Activated gamma-delta T cell treated with Interleukin-2 at 50 U/mL for 16 hours (primary cell): Measurements from ENCODE around the gene DIAPH3.
"Not testable (repeated sequence)": the region's sequence is repeated elsewhere in the genome, so short reads cannot be mapped to it uniquely, and the experiment has no call there.

ENCODE experiments used
- DNase-seq: peaks from one replicate; pipeline ENCODE4 v3.0.0-alpha.2; 2020

DIAPH3 gene

DNA sequence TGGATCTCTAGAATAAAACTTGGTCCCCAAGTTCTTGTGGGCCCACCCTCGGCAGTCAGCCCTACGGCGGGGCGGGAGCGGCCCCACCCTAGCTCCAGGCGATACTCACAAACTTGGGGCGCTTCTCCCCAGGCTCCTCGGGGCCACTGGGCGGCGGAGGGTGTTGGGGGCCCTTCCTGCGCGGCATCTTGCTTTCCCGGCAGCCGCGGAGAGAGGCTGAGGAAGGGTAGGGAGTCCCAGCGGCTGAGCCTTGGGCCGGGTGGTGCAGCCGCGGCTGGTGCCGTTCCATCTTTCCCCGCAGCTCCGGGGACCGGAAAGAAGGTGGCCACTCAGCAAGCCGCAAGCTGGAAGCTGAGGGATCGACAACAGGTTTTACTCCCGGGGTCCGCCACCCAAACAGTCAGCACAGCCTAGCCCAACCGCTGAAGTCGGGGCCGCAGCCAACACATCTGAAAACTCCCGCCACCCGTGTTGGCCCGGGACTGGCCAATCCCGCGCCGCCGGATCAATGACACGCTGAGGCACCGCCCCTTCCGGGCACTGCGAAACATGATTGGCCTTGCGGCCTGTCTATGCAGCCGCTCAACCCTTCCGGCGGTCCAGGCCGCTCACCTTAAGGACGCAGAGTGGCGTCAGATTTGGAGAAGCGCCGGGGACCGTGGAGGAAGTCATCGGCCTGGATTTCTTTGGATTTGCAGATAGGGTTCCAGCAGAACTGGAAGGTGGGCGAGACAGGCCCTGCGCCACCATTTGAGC lies at the start of gene DIAPH3:
DIAPH3 (minus strand) TSS at position 451 of the 756 bp plus-strand sequence; CDS start at position 289, 162 bp downstream.
- peak; percentile 91 for DNase-seq

DNA sequence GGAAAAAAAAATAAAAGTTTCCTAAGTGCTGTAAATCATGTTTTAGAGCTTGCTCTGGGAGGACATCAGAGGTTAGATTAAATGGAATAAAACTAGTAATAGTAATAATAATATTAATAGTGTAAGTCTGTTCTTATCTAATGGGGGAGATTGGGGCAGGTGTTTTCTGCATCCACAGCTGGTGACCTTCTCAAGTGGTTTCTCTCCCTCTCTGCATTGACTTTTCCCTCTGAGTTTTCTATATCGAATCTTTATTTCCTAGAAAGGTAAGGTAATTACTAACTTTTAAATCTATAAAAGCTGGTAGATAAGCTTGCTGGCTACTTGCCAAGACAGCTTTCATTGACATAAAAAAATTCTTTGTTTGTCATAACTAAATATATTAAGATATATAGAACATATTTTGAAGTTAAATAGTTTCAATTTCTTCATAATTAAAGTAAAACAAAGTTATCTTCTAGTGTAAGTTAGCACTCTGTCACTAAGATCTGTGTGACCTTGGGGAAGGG lies 49.6 kb upstream of the DIAPH3 start:
- no peak for DNase-seq

GRCh38 chr13:60211548-60211947 lies 47.8 kb upstream of the DIAPH3 start:
- DNase-seq, result no peak

DNA sequence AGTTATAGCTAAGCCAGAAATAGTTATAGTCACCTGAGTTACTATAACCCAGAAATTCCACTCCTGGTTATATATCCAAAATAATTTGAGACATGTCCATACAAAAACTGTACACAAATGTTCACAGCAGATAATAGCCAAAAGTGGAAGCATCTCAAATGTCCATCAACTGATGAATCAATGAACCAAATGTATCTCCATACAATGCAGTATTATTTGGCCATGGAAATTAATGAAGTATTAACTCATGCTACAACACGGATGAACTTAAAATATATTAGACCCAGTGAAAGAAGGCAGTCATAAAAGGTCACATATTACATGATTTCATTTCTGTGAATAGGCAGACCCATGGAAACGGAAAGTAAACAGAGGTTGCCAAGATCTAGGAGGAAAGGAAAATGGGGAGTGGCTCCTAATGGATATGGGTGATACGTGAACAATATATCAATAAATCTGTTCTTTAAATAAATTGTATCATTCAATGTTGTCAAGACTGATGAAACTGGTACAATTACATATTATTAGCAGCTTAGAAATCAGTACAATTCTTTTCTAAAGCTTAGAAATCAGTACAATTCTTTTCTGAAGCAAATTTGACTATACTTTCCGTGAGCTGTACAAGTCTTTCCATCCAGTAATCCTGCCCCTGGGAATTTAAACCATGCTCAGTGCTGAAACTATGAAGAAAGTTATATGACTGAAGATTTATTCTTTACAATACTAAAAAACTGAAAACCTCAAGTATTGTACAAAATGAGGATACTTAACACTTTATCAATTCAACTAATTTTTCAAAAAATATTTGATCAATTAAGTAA lies 47.0 kb upstream of the DIAPH3 start:
- DNase-seq, result no peak

GRCh38 chr13:60205499-60205898 lies 41.8 kb upstream of the DIAPH3 start:
- DNase-seq, result not testable (repeated sequence)

- no peak for DNase-seq
Observed at GRCh38 chr13:60201286-60201685, 37.6 kb upstream of the DIAPH3 start.

DNA sequence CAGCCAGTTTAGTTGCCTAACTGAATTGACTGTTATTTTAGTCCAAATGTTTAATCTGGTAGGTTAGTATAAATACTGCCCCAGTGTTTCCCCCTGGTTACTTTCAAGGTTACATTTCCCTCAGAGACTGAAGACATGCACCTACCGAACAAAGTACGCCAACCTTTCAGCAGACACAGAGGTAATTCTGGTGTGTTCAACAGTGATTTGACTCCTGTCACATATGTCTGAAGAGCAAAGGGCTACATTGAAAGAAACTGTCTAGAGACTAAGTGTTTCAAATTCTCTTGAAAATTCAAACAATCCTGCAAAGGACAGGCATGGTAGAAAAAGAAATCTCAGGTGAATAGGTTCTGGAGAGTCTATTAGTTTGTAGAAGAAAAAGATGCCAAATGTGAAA lies 32.2 kb upstream of the DIAPH3 start:
- not testable (repeated sequence) for DNase-seq

- DNase-seq, result no peak
Observed at GRCh38 chr13:60182907-60183306, 19.2 kb upstream of the DIAPH3 start.

GRCh38 chr13:60178327-60178726 lies 14.6 kb upstream of the DIAPH3 start:
- no peak for DNase-seq

- no peak for DNase-seq
Observed at GRCh38 chr13:60175571-60175970, 11.8 kb upstream of the DIAPH3 start.

- no peak for DNase-seq
Observed at GRCh38 chr13:60174113-60174512, 10.4 kb upstream of the DIAPH3 start.

GRCh38 chr13:60172111-60172510 lies 8.4 kb upstream of the DIAPH3 start:
- no peak for DNase-seq

DNA sequence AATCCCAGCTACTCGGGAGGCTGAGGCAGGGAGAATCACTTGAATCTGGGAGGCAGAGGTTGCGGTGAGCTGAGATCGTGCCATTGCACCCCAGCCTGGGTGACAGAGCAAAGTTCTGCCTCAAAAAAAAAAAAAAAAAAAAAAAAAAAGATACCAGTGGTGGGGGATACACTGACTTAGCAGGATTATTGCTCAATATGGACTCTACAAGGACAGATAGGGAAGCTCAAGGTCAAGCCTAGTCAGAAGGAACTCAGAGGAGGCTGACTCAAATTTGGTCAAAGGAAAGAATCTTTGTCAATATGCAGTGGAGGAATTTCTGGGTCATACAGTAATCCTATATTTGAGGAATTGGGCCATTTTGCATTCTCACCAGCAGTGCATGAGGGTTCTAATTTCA lies 6.7 kb upstream of the DIAPH3 start:
- no peak for DNase-seq

- DNase-seq, result no peak
Observed at GRCh38 chr13:60169239-60170031, 5.7 kb upstream of the DIAPH3 start.

- no peak for DNase-seq
Observed at GRCh38 chr13:60167121-60167520, 3.4 kb upstream of the DIAPH3 start.

DNA sequence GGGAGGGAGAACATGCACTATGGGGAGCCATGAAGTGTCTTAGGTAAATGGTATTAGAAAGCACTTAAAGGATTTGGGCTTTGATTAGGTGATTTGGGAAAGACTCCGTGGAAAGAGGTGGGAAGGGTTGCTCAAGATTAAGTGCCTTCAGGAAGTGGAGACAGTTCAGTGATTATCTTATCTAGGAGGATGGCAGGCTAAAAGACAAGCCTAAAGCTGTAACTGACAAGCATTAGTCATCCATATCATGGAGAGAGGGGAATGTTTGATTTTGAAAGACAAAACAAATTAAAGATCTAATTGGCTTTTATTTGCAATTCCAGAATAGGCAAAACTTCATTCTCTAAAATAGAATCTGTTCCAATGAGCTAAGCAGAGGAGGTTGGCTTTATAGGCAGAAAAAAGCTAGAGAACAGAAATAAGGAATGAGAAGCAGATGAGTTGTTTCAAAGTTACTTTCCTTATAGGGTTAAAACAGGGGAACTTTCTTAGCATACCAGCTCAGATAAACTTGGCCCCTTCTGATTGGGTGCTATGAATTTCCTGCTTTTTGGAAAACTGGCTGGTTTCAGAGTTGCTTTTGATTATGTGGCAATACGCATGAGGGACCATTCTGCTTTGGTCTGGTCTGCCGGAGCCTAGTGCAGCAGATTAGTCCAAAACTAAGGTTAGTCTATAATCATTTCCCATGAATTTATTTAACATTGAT lies 1.8 kb upstream of the DIAPH3 start:
- DNase-seq, result no peak

DNA sequence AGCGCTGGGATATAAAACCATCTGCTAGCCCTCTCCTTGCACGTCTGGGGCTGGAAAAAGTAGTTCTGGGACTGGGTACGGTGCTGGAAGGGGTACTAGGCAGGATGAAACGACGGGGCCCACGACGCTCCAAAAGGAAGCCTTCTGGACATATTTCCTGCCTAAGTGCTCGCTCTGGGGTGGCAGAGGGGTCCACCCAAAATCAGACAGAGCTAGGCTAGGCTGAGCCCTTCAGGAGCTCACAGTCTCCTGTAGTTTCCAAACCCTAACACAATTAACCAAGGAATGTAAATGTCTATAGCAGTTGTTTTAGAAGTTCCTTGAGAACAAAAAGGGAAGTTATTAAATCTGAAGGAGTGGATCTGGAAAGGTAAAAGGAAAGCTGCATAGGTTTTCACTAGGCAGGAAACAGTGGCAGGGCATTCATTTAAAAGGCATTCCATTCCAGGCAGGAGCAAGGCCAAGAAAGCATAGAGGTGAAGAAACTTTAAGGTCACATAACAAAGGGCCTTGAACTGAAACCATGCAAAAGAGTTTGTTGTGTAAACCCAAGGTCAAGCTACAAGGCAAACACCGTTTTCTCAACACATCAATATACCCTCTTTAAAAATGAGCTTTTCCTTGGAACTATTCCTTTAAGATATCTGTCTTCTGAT lies 634 bp upstream of the DIAPH3 start:
- DNase-seq, result no peak

- no peak for DNase-seq
Observed at GRCh38 chr13:60162096-60162495, 1.6 kb downstream of the DIAPH3 start.

GRCh38 chr13:60158321-60158801 lies 5.4 kb downstream of the DIAPH3 start:
- no peak for DNase-seq

DNA sequence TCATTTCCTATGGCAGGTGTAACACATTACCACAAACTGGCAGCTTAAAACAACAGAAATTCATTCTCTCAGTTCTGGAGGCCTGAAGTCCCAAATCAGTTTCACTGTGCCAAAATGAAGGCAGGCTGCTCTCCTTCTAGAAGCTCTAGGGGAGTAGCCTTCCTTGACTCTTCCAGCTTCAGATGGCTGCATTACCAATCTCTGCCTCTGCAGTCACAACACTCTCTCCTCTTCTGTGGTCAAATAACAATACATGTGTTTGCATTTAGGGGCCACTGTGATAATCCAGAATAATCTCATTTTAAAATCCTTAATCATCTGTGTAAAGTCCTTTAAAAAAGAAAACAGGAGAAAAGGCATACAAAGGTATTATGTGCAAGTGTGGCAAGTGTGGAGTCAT lies 7.8 kb downstream of the DIAPH3 start:
- no peak for DNase-seq

GRCh38 chr13:60152904-60153303 lies 10.8 kb downstream of the DIAPH3 start:
- DNase-seq, result no peak

DNA sequence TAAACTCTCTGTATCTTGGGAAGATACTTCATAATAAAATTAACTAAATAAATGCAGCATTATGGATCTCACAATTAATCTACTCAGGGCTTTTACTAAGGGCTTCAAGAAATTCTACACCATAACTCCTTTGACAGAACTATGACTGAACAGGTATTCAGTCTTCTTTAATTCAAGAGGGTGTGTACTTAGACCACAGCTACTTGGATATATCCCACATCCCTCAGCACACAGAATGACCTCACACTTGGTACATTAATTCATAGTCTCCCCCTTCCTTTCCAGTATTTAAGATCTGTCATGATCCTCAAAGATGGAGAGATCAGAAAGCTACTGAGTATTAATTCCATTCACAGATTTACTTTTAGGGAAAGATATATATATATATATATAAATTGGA lies 11.6 kb downstream of the DIAPH3 start:
- no peak for DNase-seq
